Gastroesophageal sphincter (tissue), 3 donors: ENCODE results near the gene RXRA.

ENCODE experiments used
- EP300 ChIP-seq: sonication (generic); formaldehyde crosslinking; IDR thresholded peaks from one replicate; pipeline ENCODE4 v1.6.1; 2017; ENCODE audit warnings: antibody characterized with exemption, mild to moderate bottlenecking
- POLR2AphosphoS5 ChIP-seq: sonication (generic); formaldehyde crosslinking; IDR thresholded peaks from one replicate; pipeline ENCODE4 v1.6.1; 2017; ENCODE audit warnings: antibody characterized with exemption
- TF ChIP-seq, protein P1 (sequence below), 4 experiments: fragments of 200-600 bp in 2 of 4; fragments of 450-650 bp in 2 of 4; sonication (generic) in 1 of 4; IDR thresholded peaks; one replicate each; pipeline ENCODE4 v1.5.1; 2017 to 2019; ENCODE audit warnings: antibody characterized with exemption in 4 of 4, mild to moderate bottlenecking in 2 of 4, moderate library complexity in 2 of 4

DNA sequence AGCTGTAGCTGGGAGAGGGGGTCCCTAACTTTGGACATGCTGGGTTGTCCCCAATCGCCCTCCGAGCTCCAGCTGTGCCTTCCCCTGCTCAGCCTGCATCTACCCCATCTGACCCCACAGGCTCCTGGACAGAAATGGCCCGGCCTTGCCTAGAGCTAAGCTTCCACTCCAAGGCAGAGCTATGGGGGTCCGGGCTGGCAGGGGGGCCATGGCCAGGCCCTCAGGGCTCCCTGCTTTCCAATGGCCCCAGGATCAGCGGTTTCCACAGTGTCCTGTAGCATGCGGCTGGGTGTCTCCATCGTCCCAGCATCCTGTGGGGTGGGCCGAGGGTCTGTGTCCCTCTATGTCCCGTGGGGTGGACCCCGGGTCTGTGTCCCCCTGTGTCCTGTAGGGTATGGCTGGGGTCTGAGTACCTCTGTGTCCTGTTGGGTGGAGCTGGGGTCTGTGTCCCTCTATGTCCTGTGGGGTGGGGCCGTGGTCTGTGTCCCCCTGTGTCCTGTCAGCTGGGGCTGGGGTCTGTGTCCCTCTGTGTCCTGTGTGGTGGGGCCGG, 130.6 kb downstream of the RXRA start:
- TF ChIP-seq EP300 (no peak), POLR2AphosphoS5 (no peak)
- TF ChIP-seq, protein P1, sequence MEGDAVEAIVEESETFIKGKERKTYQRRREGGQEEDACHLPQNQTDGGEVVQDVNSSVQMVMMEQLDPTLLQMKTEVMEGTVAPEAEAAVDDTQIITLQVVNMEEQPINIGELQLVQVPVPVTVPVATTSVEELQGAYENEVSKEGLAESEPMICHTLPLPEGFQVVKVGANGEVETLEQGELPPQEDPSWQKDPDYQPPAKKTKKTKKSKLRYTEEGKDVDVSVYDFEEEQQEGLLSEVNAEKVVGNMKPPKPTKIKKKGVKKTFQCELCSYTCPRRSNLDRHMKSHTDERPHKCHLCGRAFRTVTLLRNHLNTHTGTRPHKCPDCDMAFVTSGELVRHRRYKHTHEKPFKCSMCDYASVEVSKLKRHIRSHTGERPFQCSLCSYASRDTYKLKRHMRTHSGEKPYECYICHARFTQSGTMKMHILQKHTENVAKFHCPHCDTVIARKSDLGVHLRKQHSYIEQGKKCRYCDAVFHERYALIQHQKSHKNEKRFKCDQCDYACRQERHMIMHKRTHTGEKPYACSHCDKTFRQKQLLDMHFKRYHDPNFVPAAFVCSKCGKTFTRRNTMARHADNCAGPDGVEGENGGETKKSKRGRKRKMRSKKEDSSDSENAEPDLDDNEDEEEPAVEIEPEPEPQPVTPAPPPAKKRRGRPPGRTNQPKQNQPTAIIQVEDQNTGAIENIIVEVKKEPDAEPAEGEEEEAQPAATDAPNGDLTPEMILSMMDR (IDR thresholded peaks at IDR 0.05): peak in 1 of 4 experiments; percentile 18
